Fibroblast of mammary gland (primary cell): ENCODE data around the gene HRNR.

ENCODE experiments used
- DNase-seq: peaks from one replicate; pipeline ENCODE4 v3.0.0-alpha.2; 2010; ENCODE audit warnings: low read depth
- H3K4me3 ChIP-seq: 2 replicates; pipeline ENCODE4 v1.5.1; 2011; ENCODE audit warnings: low read depth, mild to moderate bottlenecking, low read length, moderate library complexity; ENCODE audit not compliant: control insufficient read depth
- CTCF ChIP-seq: conservative IDR thresholded peaks from 2 replicates; pipeline ENCODE4 v1.5.1; 2011; ENCODE audit warnings: low read depth, low read length, inconsistent platforms; ENCODE audit not compliant: control insufficient read depth, insufficient read depth

The HRNR gene

GRCh38 chr1:152188673-152189591, 35.1 kb downstream of the HRNR start:
- peak overlapping the region; percentile 58 for H3K4me3 ChIP-seq
- DNase-seq, result peak; percentile 72
- peak; percentile 80 for TF ChIP-seq CTCF

- DNase-seq, result no peak
- no peak for TF ChIP-seq CTCF
- no peak overlapping the region for H3K4me3 ChIP-seq
These were observed 37.3 kb downstream of the HRNR start for GRCh38 chr1:152186556-152187285.

GRCh38 chr1:152185544-152186391, 38.2 kb downstream of the HRNR start:
- H3K4me3 ChIP-seq, result no peak overlapping the region
- TF ChIP-seq CTCF, result peak; percentile 71
- peak; percentile 70 for DNase-seq

GRCh38 chr1:152182944-152183361, 41.0 kb downstream of the HRNR start:
- H3K4me3 ChIP-seq, result no peak overlapping the region
- DNase-seq, result peak; percentile 90
- no peak for TF ChIP-seq CTCF

- H3K4me3 ChIP-seq, result no peak overlapping the region
- TF ChIP-seq CTCF, result peak; percentile 88
- peak; percentile 62 for DNase-seq
These were observed 41.6 kb downstream of the HRNR start for GRCh38 chr1:152182431-152182830.

GRCh38 chr1:152179566-152179965, 44.4 kb downstream of the HRNR start:
- peak; percentile 52 for DNase-seq

More at GRCh38 chr1:152179566-152179965, 44.4 kb downstream of the HRNR start:
- no peak for TF ChIP-seq CTCF
- H3K4me3 ChIP-seq, result no peak overlapping the region
